NCI-H128 (cell line): ENCODE measurements around the gene MSH4.
"Not testable (repeated sequence)": the region's sequence is repeated elsewhere in the genome, so short reads cannot be mapped to it uniquely, and the experiment has no call there.

Experiments
- DNase-seq: peaks from one replicate; lab custom pipeline; 2025; ENCODE audit not compliant: unreplicated experiment; lab: John Stamatoyannopoulos, UW

The MSH4 gene

DNA sequence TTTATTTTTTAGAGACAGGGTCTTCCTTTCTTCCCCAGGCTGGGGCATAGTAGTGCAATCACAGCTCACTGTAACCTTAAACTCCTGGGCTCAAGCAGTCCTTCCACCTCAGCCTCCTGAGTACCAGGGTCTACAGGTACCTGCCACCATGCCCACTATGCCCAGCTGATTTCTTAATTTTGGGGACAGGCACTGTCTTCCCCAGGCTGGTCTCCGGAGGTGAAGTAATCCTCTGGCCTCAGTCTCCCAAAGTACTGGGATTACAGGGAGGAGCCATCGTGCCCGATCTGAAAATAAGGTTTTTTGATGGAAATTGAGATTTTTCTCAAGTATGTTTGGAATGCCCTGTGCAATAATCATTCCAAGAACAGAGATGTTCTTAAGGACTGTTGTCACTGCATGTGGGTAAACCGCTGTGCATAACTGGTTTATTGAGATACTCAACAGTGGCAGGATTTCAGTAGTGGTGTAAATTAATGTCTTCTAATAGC is 934 bp upstream of the MSH4 start:
- DNase-seq = no peak

DNA sequence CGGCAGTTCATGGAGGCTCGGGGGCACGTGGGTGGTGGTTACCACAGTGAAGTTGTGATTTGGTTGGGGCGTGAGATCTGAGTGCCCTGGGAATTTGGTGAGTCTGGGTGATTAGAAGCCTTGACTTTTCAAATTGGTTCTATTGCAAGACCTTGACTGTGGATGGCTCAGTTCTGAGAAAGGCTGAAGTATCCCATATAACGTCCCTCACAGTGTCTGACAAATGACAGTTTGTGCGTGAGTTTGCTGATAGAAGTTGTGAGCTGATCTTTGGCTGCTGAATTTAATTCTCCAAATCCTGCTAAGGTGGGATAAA is 549 bp downstream of the MSH4 start:
- no peak for DNase-seq

DNA sequence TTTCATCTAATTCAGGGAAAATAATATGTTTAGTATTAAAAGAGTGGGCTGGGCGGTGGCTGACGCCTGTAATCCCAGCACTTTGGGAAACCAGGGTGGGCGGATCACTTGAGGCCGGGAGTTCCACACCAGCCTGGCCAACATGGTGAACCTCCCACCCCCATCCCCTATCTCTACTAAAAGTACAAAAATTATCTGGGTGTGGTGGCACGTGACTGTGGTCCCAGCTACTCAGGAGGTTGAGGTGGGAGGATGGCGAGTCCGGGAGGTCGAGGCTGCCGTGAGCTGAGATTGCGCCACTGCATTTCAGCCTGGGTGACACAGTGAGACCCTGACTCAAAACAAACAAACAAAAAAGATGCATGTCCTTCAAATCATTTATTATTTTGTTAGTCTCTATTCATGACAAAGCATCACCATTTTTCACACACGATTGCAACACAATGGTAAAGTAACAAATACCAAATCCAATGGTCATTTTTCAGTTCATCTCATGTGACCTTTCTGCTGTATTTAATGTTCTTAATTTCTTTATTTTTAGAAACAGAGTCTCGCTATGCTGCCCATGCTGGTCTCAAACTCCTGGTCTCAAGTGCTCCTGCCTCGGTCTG is 1.0 kb downstream of the MSH4 start:
- no peak for DNase-seq

GRCh38 chr1:75801480-75801879 is 4.8 kb downstream of the MSH4 start:
- DNase-seq = not testable (repeated sequence)

DNA sequence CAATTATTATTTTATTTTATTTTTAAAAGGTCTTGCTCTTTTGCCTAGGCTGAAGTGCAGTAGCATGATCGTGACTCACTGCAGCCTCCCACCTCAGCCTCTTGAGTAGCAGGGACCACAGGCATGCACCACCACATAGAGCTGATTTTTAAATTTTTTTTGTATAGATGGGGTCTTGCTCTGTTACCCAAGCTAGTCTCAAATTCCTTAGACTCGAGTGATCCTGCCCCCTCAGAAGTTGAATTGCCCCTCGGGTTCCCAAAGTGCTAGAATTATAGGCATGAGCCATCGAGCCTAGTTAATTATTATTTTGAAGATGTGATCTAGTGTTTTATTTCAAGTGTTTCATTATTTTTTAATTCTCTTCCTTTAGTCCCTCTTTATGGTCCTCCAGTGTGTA is 12.2 kb downstream of the MSH4 start:
- no peak for DNase-seq

- not testable (repeated sequence) for DNase-seq
These were observed 13.4 kb downstream of the MSH4 start for GRCh38 chr1:75810113-75810512.

DNA sequence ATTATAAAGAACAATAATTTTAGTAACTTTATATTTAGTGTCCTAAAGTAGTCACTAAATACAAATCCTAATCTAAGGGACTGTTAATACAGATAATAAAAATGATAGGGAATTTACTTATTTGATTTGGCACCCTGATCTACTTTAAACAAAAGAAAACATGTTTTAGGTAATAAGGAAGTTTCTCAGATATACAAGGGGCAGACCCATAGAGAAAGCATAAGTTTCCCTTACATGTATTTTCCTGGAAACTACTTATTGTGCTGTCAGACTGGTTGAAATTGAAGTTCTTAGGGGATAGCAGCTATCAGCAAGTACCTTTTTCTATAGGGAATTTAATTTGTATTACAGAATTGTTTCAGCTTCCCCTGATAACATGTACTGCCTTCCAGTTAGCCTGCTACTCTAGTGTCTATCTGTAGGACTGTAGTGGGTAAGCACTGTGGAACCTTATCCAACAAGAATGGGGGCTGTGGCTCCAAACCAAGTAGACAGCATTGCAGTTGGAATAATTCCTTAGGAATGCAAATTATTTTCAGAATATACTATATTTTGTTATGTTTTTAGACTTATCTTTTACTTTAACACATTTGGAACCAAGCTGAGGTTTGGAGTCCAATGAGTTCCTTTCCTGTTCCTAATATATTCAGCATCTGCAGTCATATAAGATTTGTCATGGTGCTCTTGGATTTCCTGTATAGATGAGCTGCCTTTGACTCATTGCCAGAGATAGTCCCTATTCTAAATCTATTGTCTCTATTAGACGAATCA is 14.7 kb downstream of the MSH4 start:
- DNase-seq = no peak

- no peak for DNase-seq
These were observed 15.4 kb downstream of the MSH4 start for GRCh38 chr1:75812065-75812464.

GRCh38 chr1:75823596-75823995 is 26.9 kb downstream of the MSH4 start:
- DNase-seq = not testable (repeated sequence)

DNA sequence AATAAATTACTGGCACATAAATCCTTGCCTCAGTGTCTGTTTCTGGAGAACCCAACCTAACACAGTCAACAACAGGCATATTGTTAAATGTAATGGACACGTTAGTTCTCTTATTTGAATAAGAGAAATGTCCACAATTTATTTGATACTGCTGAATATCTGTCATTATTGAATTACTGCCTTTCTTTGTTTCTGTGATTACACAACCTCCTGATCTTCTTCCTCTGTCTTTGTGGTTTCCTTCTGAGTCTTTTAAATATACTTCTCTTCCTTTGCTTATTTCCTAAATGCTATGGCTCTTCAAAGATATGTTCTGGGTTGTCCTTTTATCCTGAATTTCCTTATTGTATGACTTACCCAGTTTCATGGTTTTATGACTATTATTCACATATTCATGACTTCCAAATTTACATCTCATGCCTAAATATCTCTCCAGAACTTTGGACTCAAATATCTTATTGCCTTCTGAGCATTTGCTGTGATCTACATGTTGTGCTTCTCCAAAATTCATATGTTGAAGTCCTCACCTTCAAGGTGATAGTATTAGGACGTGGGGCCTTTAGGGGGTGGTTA is 39.9 kb downstream of the MSH4 start:
- DNase-seq = no peak

DNA sequence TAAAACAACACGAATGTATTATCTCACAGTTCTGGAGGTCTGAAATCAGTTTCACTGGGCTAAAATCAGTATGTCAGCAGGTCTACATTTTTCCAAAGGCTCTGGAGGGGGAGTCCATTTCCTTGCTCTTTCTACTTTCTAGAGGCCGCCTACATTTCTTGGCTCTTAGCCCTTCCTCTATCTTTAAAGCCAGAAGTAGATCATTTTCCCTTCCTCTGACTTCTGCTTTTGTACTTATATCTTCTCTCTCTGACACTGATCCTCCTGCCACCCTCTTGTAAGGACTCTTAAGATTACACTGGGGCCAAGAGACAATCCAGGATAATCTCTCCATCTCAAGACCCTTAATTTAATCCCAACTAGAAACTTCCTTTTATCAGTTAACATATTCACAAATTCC is 41.4 kb downstream of the MSH4 start:
- no peak for DNase-seq

DNA sequence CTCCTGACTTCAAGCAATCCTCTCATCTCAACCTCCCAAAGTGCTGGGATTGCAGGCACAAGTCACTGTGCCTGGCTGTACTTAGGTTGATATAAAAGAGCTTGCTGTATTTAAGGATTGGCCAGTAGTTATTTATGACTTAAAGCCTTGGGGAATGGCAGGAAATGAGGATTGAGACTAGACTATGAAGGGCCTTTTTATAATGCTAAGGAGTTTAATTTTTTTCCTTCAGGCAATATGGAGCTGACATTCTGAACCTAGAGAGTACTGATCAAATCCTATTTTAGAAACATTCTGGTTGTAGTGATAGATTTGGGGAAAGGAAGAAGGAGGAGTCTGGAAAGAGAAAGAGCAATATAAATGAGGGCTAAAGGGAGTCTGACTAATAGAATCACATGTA is 44.7 kb downstream of the MSH4 start:
- no peak for DNase-seq

GRCh38 chr1:75845576-75845975 is 48.9 kb downstream of the MSH4 start:
- no peak for DNase-seq

GRCh38 chr1:75855010-75855409 is 58.3 kb downstream of the MSH4 start:
- no peak for DNase-seq

DNA sequence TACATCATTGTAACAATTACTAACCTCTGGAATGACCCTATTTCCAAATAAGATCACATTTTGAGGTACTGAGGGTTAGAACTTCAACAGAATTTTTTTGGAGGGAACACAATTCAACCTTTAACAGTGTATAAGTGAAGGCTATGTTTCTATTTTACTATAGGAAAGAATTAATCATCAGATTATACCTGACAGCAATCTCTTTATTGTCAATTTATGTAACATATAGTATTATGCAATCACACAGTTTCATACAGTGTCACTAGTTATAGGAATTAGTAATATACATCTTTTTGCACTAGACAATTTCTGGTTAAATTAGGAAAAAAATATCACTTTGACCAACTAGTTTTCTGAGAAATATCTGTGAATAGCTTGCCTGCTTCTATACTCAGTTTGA is 59.1 kb downstream of the MSH4 start:
- no peak for DNase-seq

DNA sequence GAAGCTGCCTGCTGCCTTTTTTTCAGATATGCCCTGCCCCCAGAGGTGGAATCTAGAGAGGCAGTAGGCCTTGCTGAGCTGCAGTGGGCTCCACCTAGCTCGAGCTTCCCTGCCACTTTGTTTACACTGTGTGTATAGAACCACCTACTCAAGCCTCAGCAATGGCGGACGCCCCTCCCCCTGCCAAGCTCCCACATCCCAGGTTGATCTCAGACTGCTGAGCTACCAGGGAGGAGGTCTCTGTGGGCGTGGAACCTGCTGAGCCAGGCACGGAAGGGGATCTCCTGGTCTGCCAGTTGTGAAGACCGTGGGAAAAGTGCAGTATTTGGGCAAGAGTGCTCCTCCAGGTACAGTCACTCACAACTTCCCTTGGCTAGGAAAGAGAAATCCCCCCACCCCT is 65.1 kb downstream of the MSH4 start:
- DNase-seq = no peak

DNA sequence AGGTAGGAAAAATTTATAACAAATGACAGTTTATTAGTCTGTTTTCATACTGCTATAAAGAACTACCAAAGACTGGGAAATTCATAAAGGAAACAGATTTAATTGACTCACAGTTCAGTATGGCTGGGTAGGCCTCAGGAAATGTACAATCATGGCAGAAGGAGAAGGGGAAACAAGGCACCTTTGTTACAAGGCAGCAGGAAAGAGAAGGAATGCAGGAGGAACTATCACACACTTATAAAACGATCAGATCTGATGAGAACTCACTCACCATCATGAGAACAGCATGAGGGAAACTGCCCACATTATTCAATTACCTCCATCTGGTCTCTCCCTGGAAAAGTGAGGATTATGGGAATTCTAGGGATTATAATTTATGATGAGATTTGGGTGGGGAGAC is 74.3 kb downstream of the MSH4 start:
- DNase-seq = no peak

GRCh38 chr1:75879985-75880384 is 83.3 kb downstream of the MSH4 start:
- no peak for DNase-seq

GRCh38 chr1:75884437-75884836 is 87.8 kb downstream of the MSH4 start:
- DNase-seq = no peak

- DNase-seq = no peak
These were observed 104.7 kb downstream of the MSH4 start for GRCh38 chr1:75901371-75901770.

DNA sequence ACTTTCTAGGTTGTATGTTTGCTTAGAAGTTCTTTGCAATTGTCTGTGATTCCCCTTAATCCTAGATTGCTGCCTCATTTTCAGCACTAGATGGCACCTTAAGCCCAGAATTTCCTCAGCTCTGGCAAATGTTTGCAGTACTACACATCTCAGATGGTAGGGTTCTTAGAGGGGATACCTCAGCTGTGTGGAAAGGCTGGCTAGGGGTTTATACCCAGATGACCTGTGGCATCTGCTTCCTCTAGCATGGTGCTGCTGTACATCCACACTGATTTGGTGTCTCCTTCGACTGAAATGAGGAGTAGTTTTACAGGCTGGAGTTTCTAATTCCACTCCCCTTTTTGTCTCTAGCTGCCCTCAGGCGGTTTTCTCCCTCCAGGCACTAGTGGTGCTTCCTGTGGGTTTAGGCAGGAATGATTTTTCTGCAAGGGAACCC is 112.1 kb downstream of the MSH4 start:
- no peak for DNase-seq

DNA sequence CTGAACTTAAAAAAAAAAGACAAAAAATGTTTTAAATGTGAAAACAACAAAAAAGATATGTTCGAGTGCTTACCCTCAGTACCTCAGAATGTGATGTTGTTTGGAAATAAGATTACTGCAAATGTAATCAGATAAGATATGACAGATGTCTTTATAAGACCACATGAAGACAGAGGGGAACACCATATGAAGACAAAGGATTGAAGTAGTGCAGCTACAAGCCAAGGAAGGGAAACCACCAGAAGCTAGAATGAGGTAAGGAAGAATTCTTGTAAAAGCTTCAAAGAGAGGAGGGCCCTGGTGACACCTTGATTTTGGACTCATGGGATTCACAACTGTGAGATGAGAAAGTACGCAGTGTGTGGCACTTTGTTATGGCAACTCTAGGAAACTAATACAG is 120.2 kb downstream of the MSH4 start:
- DNase-seq = no peak
